Naive thymus-derived CD8-positive, alpha-beta T cell (primary cell): ENCODE measurements around the gene AXIN1. TPM values are rescaled to one million over a fixed set of nuclear protein-coding genes. Genes with fewer than 3 reads are reported as not detected.

Experiments used
- ATAC-seq, 2 donors: fragments of 150-1000 bp; cut with Tn5 transposase in 1 of 2; sonication (Bioruptor Pico), chemical (Tn5 transposase) in 1 of 2; 1 replicate in 1 of 2; 2 replicates in 1 of 2; pipeline ENCODE4 v1.10.0; 2021; ENCODE audit warnings: mild to moderate bottlenecking in 2 of 2, moderate library complexity in 2 of 2
- POLR2A ChIA-PET: fragments of 350-600 bp; sonication (Branson Sonifier 250); formaldehyde crosslinking; loops from one replicate; lab custom pipeline; 2021; ENCODE audit warnings: antibody characterized with exemption; lab: Charles Lee
- DNase-seq, 10 donors: peaks; one replicate each; pipeline versions ENCODE4 v3.0.0 to v3.0.0-alpha.2; 2020 to 2022
- H3K27ac Mint-ChIP-seq, 10 donors: one replicate each; pipeline ENCODE4 v1.8.0; 2020 to 2022; ENCODE audit warnings: mild to moderate bottlenecking in 10 of 10, mixed read lengths in 10 of 10, moderate library complexity in 4 of 10, inconsistent platforms in 1 of 10
- H3K27me3 Mint-ChIP-seq, 5 donors: one replicate each; pipeline ENCODE4 v1.8.0; 2021 to 2022; ENCODE audit warnings: mixed read lengths in 5 of 5
- H3K36me3 Mint-ChIP-seq, 3 donors: one replicate each; pipeline ENCODE4 v1.8.0; 2020 to 2022; ENCODE audit warnings: mixed read lengths in 3 of 3, mild to moderate bottlenecking in 2 of 3, inconsistent platforms in 1 of 3
- H3K4me1 Mint-ChIP-seq, 4 donors: one replicate each; pipeline ENCODE4 v1.8.0; 2021 to 2022; ENCODE audit warnings: mixed read lengths in 4 of 4
- H3K4me3 Mint-ChIP-seq, 10 donors: one replicate each; pipeline ENCODE4 v1.8.0; 2020 to 2022; ENCODE audit warnings: mild to moderate bottlenecking in 10 of 10, mixed read lengths in 10 of 10, moderate library complexity in 6 of 10, inconsistent platforms in 1 of 10
- H3K9me3 Mint-ChIP-seq, 9 donors: one replicate each; pipeline ENCODE4 v1.8.0; 2020 to 2022; ENCODE audit warnings: mixed read lengths in 9 of 9, mild to moderate bottlenecking in 3 of 9, inconsistent platforms in 1 of 9, moderate library complexity in 1 of 9
- polyA plus RNA-seq, 3 donors: library from polyadenylated mRNA; unstranded; fragments of 300-500 nt; fragmentation: Illumina TruSeq; gene quantifications; one replicate each; pipeline ENCODE4 v1.2.3, GENCODE V29; 2021
- total RNA-seq, 8 experiments: library from RNA in 2 of 8; stranded (reverse) in 2 of 8; gene quantifications; one replicate each; pipeline ENCODE4 v1.2.3 and lab custom pipeline; 2021 to 2026

Gene AXIN1
- total and polyA plus RNA-seq, 5 experiments from 2014 or later = 1.6 to 44.0 (median 4.1) TPM

DNA sequence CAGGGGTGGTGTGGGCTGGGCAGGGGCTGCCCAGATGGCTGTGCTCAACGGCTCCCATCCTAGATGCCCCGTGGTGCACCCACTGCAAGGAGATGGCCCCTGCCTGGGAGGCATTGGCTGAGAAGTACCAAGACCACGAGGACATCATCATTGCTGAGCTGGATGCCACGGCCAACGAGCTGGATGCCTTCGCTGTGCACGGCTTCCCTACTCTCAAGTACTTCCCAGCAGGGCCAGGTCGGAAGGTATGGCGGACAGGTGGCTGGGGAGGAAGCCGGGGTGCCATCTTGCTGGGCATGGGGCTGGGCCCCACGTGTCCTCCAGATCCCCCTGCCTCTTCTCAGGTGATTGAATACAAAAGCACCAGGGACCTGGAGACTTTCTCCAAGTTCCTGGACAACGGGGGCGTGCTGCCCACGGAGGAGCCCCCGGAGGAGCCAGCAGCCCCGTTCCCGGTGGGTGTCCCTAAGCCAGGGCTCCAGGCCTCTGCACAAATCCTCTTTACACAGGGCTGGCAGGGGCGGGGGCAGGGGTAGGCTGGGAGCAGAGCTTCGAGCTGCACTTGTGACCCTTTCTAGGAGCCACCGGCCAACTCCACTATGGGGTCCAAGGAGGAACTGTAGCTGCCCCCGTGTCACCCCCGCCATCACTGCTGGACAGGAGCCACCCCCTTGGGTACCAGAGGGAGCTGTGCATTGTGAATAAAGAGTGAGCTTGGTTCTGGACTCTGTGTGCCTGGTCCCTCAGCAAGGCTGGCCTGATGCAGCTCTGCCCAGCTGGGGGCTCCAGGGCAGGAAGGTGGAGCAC, 65.8 kb downstream of the AXIN1 start:
- H3K4me1 Mint-ChIP-seq = no peaks in the 10 kb centered on the region
- H3K27me3 Mint-ChIP-seq = peaks cover 0 to 4% (median 0%) of the 10 kb centered on the region in 5 donors
- peaks cover 0 to 33% (median 4%) of the 10 kb centered on the region in 3 donors for H3K36me3 Mint-ChIP-seq
- H3K9me3 Mint-ChIP-seq = no peaks in the 10 kb centered on the region
- POLR2A ChIA-PET = no interaction called here
- DNase-seq (no peak), ATAC-seq (no peak)
- H3K27ac Mint-ChIP-seq = no peak overlapping the region
- no peak overlapping the region for H3K4me3 Mint-ChIP-seq

DNA sequence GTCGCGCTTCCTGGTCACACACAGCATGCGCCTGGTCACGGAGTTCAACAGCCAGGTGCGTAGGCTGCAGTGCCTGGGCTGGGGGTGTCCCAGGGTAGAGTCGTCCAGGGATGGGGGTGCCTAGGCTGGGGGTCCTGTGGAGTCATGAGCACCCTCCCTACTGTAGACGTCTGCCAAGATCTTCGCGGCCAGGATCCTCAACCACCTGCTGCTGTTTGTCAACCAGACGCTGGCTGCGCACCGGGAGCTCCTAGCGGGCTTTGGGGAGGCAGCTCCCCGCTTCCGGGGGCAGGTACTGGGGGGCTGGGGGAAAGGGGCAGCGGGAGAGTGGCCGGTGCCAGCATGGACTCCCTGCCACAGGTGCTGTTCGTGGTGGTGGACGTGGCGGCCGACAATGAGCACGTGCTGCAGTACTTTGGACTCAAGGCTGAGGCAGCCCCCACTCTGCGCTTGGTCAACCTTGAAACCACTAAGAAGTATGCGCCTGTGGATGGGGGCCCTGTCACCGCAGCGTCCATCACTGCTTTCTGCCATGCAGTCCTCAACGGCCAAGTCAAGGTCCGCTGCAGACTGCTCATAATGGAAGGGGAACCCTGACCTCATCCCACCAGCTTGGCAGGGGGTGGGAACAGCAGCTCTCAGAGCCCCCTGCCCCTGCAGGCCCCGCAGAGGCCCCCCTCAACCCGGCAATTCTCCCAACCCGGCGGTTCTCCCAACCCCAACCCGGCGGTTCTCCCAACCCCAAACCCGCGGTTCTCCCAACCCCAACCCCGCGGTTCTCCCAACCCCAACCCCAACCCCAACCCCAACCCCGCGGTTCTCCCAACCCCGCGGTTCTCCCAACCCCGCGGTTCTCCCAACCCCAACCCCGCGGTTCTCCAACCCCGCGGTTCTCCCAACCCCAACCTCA, 67.1 kb downstream of the AXIN1 start:
- DNase-seq (no peak), ATAC-seq (no peak)
- no peak overlapping the region for H3K27ac Mint-ChIP-seq
- H3K36me3 Mint-ChIP-seq = peaks cover 0 to 22% (median 3%) of the 10 kb centered on the region in 3 donors
- POLR2A ChIA-PET = no interaction called here
- H3K4me3 Mint-ChIP-seq = no peak overlapping the region
- no peaks in the 10 kb centered on the region for H3K9me3 Mint-ChIP-seq
- no peaks in the 10 kb centered on the region for H3K4me1 Mint-ChIP-seq
- peaks cover 0 to 8% (median 0%) of the 10 kb centered on the region in 5 donors for H3K27me3 Mint-ChIP-seq

DNA sequence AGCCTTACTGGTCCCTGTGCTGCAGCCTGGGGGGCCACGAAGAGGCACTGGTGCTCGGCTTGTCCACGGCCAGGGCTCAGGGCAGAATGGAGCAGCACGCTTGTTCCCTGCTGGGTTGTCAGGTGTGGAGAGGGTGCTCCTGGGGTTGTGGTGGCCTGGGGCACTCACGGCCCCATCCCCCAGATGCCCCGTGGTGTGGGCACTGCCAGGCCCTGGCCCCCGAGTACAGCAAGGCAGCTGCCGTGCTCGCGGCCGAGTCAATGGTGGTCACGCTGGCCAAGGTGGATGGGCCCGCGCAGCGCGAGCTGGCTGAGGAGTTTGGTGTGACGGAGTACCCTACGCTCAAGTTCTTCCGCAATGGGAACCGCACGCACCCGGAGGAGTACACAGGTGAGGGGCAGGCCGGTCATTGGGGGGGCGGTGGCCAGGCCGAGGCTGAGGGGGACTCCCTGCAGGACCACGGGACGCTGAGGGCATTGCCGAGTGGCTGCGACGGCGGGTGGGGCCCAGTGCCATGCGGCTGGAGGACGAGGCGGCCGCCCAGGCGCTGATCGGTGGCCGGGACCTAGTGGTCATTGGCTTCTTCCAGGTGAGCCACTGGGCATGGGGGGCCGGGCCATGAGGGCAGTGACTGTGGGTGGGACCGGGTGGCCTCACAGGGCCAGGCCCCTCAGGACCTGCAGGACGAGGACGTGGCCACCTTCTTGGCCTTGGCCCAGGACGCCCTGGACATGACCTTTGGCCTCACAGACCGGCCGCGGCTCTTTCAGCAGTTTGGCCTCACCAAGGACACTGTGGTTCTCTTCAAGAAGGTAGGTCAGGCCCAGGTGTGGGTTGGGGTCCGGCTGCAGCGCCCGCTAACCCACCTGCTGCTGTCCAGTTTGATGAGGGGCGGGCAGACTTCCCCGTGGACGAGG, 68.1 kb downstream of the AXIN1 start:
- H3K27me3 Mint-ChIP-seq = peaks cover 0 to 10% (median 0%) of the 10 kb centered on the region in 5 donors
- POLR2A ChIA-PET = no interaction called here
- ATAC-seq (no peak), DNase-seq (no peak)
- H3K4me3 Mint-ChIP-seq = no peak overlapping the region
- H3K36me3 Mint-ChIP-seq = peaks cover 0 to 19% (median 3%) of the 10 kb centered on the region in 3 donors
- H3K9me3 Mint-ChIP-seq = no peaks in the 10 kb centered on the region
- H3K4me1 Mint-ChIP-seq = peaks cover 0 to under 1% (median 0%) of the 10 kb centered on the region in 4 donors
- no peak overlapping the region for H3K27ac Mint-ChIP-seq

DNA sequence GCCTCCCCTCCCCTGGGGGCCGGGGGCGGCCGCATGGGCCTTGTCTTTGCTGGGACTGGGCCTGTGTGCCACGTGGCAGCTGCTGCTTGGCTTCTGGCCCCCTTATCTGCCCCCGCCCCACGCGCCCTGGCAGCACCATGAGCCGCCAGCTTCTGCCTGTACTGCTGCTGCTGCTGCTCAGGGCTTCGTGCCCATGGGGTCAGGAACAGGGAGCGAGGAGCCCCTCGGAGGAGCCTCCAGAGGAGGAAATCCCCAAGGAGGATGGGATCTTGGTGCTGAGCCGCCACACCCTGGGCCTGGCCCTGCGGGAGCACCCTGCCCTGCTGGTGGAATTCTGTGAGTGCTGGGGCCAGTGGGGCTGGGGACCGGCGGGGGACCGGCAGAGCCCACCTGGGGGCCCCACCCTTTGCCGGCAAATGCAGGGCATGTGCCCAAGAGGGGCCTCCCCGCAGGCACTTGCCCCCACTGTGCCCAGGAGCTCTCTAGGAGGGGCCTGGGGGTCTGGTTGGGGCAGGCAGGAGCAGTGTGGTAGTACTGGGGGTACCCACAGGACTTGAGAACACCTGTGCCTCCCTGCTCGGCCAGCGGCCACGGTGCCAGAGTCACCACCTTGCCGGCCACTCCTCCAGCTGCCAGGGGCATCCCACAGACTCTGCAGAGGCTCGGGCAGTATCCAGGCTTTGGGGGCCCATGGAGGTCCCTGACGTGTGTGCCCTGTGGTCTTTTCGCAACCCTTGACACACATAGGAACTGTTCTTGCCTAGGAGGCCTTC, 69.3 kb downstream of the AXIN1 start, which contains the start of gene PDIA2:
TSS of gene PDIA2 (plus strand) at position 132 of the 773 bp plus-strand sequence. CDS start at position 138, 6 bp downstream.
- Mint-ChIP-seq H3K27ac (peak within 1 kb of the TSS in 1 of 10 donors; percentile 62), H3K4me3 (peak within 1 kb of the TSS in 1 of 10 donors; percentile 29), H3K27me3 (peaks cover 0 to 18% (median 8%) of the 10 kb centered on the region in 5 donors), H3K4me1 (peaks cover 3 to 9% (median 7%) of the 10 kb centered on the region in 4 donors), H3K36me3 (peaks cover 0 to 9% (median 3%) of the 10 kb centered on the region in 3 donors), H3K9me3 (no peaks in the 10 kb centered on the region)
- no peak for DNase-seq
- ATAC-seq = no peak
- POLR2A ChIA-PET = no interaction called here

DNA sequence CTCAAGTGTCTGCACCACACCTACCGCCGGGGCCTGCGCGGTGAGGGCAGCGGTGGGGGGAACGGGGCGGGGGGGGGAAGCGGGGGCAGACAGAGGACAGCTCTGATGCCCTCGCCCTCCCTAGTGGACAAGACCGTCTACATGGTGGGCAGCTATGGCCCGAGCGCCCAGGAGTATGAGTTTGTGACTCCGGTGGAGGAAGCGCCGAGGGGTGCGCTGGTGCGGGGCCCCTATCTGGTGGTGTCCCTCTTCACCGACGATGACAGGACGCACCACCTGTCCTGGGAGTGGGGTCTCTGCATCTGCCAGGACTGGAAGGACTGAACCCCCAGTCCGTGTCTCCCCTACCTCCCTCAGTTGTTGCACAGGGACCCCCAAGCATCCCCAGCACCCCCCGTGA, 70.0 kb downstream of the AXIN1 start:
- Mint-ChIP-seq H3K4me3 (no peak overlapping the region), H3K9me3 (no peaks in the 10 kb centered on the region), H3K27me3 (peaks cover 0 to 18% (median 8%) of the 10 kb centered on the region in 5 donors), H3K27ac (no peak overlapping the region), H3K4me1 (peaks cover 3 to 9% (median 7%) of the 10 kb centered on the region in 4 donors), H3K36me3 (peaks cover 0 to 4% (median 0%) of the 10 kb centered on the region in 3 donors)
- DNase-seq (no peak), ATAC-seq (no peak)
- POLR2A ChIA-PET = no interaction called here

DNA sequence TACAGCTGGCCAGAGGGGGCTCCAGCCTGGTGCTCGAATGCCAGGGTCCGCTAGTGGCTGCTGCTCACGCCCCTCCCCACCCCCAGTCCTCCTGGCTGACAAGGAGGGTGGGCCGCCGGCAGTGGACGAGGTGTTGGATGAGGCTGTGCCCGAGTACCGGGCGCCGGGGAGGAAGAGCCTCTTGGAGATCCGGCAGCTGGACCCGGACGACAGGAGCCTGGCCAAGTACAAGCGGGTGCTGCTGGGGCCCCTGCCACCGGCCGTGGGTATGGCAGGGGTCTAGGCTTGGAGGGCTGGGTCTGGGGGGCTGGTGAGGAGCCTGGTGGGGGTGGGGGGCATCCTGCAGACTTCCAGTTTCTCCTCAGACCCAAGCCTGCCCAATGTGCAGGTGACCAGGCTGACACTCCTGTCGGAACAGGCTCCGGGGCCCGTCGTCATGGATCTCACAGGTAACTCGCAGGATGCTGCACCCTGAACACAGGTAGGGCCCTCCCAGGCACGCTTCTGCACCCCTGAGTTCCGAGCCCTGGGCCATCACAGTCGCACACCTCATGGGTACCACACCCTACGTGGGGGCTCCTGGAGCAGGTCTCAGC, 70.8 kb downstream of the AXIN1 start:
- peaks cover 0 to 23% (median 10%) of the 10 kb centered on the region in 5 donors for H3K27me3 Mint-ChIP-seq
- H3K4me1 Mint-ChIP-seq = peaks cover 3 to 11% (median 7%) of the 10 kb centered on the region in 4 donors
- DNase-seq (no peak), ATAC-seq (no peak)
- peaks cover 0 to 2% (median 0%) of the 10 kb centered on the region in 3 donors for H3K36me3 Mint-ChIP-seq
- POLR2A ChIA-PET = no interaction called here
- H3K9me3 Mint-ChIP-seq = no peaks in the 10 kb centered on the region
- peak overlapping the region in 2 of 10 donors; percentile 15 to 29 for H3K4me3 Mint-ChIP-seq
- no peak overlapping the region for H3K27ac Mint-ChIP-seq

DNA sequence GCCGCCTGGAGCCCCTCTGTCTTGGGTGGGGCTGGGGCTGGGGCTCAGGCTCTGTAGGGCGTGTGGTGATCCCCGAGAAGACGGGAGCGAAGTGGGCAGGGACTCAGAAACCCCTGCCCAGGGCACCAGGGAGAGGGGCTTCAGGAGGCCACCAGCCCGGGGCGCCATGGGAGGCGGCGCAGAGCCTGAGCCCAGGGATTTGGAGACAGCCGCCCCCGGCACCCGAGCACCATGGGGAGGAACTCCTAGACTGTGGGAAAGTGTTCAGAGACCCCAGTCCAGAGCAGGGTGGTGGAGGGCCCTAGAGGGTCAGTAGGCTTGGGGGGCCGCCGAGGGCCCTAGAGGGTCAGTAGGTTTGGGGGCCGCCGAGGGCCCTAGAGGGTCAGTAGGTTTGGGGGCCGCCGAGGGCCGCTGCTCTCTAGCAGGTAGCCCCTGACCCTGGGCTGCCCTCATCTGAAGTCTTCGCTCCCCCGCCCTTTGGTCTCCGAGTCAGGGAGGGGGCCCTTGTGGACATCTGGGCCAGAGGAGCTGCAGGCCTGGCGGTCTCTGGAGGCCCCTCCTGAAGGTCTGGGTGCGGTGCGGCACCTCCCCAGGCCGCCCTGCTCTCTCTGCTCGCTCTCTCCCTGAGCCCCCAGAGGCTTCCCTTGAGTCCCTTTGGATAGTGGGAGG, 71.4 kb downstream of the AXIN1 start:
- Mint-ChIP-seq H3K4me1 (peaks cover 5 to 14% (median 9%) of the 10 kb centered on the region in 4 donors), H3K36me3 (no peaks in the 10 kb centered on the region), H3K27me3 (peaks cover 0 to 29% (median 11%) of the 10 kb centered on the region in 5 donors), H3K9me3 (no peaks in the 10 kb centered on the region), H3K27ac (no peak overlapping the region), H3K4me3 (peak overlapping the region in 3 of 10 donors; percentile 30 to 50 (median 39))
- POLR2A ChIA-PET = no interaction called here
- DNase-seq = no peak
- ATAC-seq = no peak

DNA sequence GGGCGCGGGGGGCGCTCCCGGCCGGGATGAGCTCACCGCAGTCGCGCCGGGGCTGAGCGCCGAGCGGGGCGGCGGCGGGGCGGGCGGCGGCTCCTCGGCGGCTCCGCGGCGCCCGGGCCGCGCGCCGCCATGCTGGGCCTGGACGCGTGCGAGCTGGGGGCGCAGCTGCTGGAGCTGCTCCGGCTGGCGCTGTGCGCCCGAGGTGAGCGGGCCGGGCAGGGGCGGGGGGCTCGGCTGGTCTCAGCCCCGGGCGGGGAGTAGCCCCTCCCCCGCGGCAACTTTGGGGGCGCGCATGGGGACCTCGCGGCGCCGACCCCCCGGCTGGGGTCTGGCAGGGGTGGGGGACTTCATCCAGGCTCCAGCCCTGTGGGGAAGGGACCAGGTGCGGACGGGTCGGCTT, 72.0 kb downstream of the AXIN1 start, which contains the start of gene ARHGDIG:
TSS of gene ARHGDIG (plus strand) at position 40 of the 400 bp plus-strand sequence. CDS start at position 130, 90 bp downstream.
- POLR2A ChIA-PET = interaction anchor here (0.6 to 1.4 kb wide), 2 partner anchors 45 to 75 kb away, joined by 3 to 6 read pairs; partner anchors contain the start of gene FAM234A
- no peak for DNase-seq
- Mint-ChIP-seq H3K9me3 (no peaks in the 10 kb centered on the region), H3K27ac (no peak within 1 kb of the TSS), H3K4me3 (peak within 1 kb of the TSS in 3 of 10 donors; percentile 30 to 51 (median 39)), H3K27me3 (peaks cover 0 to 29% (median 13%) of the 10 kb centered on the region in 5 donors), H3K36me3 (no peaks in the 10 kb centered on the region), H3K4me1 (peaks cover 5 to 14% (median 9%) of the 10 kb centered on the region in 4 donors)
- ATAC-seq = peak; percentile 29 to 41

DNA sequence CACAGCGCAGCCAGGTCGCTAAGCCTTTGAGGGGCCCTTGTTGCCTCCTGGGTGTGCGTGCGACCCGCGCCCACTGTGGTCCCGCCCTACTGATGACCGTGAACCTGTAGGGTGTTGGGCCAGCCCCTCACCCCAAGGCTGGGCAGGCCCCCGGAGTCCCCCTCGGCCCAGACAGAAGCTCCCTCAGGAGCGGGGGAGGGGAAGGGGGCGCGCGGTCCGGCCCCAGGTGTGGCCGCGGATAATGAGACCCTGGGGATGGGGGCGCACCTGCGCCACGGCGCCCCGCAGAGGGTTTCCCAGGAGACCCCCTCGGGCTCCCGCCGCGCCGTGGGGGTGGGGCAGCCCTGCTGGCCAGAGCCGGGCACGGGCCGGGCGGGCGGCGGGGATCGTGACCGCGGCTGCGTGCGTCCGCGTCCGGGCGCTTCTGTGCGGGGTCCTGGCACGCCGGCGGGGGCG, 72.5 kb downstream of the AXIN1 start:
- Mint-ChIP-seq H3K9me3 (no peaks in the 10 kb centered on the region), H3K4me3 (peak overlapping the region in 1 of 10 donors; percentile 51), H3K4me1 (peaks cover 5 to 17% (median 9%) of the 10 kb centered on the region in 4 donors), H3K36me3 (no peaks in the 10 kb centered on the region), H3K27ac (no peak overlapping the region), H3K27me3 (peaks cover 0 to 30% (median 15%) of the 10 kb centered on the region in 5 donors)
- POLR2A ChIA-PET = interaction anchor here (0.6 to 1.4 kb wide), 3 partner anchors 45 to 168 kb away, joined by 3 to 6 read pairs (median 3); partner anchors contain the start of gene FAM234A
- DNase-seq (no peak), ATAC-seq (no peak)

DNA sequence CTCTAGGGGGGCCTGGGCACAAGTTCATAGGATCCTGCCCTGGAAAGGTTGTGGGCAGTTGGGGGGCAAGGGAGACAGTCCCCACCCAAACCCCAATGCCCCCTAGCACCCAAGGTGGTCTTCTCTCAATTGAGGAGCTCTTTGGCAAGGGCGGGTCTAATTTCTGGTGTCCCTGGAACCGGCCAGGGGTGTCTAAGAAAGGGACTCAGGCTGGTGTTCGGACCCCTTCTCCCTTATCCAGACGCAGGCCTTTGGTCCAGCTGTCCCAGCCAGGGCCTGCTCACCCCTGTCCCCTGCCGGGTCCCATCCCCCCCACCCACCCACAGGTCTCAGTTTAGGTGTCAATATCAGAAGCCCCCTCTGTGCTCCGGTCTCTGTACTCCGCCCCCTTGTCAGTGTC, 73.0 kb downstream of the AXIN1 start:
- Mint-ChIP-seq H3K9me3 (no peaks in the 10 kb centered on the region), H3K36me3 (no peaks in the 10 kb centered on the region), H3K27me3 (peaks cover 0 to 33% (median 16%) of the 10 kb centered on the region in 5 donors), H3K4me3 (peak overlapping the region in 4 of 10 donors; percentile 0 to 51 (median 2)), H3K4me1 (peaks cover 5 to 17% (median 9%) of the 10 kb centered on the region in 4 donors), H3K27ac (peak overlapping the region in 2 of 10 donors; percentile 0 to 77)
- ATAC-seq (no peak), DNase-seq (no peak)
- POLR2A ChIA-PET = interaction anchor here (0.6 to 1.4 kb wide), 2 partner anchors 44 to 169 kb away, joined by 3 to 6 read pairs; partner anchors contain the start of gene FAM234A
